Peyer's patch (tissue), 4 donors: Measurements from ENCODE around the gene MGMT.

Experiments used
- CTCF ChIP-seq, 6 experiments: fragments of 450-650 bp in 4 of 6; fragments of 200-600 bp in 2 of 6; sonication (generic) in 1 of 6; IDR thresholded peaks; one replicate each; pipeline ENCODE4 v1.5.1; 2017 to 2019; ENCODE audit warnings: antibody characterized with exemption in 6 of 6, mild to moderate bottlenecking in 3 of 6, moderate library complexity in 1 of 6
- POLR2A ChIP-seq, 2 donors: fragments of 450-650 bp; IDR thresholded peaks; one replicate each; pipeline ENCODE4 v1.5.1; 2017; ENCODE audit warnings: antibody characterized with exemption in 2 of 2, mild to moderate bottlenecking in 2 of 2, moderate library complexity in 2 of 2

DNA sequence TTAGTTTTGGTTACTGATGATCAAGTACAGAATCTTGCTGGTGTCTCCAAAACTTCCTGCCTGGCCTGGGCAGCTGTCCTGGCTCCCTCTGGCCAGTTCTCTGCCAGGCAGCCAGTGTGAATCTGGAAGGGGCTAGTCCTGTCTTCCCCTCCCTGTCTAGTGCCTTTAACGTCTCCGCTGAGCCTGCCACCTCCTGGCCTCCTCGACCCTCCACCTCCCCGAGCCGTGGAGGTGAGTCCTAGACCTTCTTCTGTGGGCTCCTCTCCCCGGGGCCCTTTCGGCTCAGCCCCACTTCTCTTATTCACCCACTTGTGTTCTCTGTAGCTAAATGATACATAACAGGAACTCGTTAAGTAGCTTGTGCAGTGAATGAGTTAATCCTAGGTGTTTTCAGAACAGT, 218.2 kb downstream of the MGMT start:
- TF ChIP-seq POLR2A (IDR thresholded peaks at IDR 0.05), result no peak
- no peak for TF ChIP-seq CTCF (IDR thresholded peaks at IDR 0.05)
